GM21528 (cell line): ENCODE data around the gene SPATA6.

ENCODE experiments used
- ATAC-seq: cut with Tn5 transposase; IDR thresholded peaks from one replicate; pipeline ENCODE4 v1.9.1; 2021; ENCODE audit warnings: mild to moderate bottlenecking, moderate library complexity; ENCODE audit not compliant: unreplicated experiment, low FRiP score

Gene SPATA6

DNA sequence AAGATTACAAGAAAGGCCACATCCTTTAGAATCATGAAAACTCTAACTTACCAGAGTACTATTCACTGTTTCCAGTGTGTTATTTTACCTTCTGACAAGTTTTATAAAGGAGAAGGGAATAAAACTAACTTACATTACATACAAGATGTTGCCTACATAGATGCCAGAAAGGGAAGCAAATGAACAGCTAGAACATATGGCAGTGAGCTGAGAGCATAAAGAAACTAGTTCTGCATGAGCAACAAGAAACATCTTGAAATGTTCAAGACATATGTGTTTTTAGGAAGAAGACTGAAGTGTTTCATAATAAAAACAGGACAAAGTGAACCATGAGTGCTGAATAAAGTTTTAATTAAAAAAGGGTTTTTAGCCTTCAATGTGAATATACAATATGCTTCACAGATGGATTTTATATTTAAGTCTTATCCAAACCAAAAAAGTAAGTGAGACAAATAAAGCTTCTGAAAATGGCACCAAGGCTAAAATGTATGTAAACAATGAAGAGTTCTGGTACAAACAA is 210.1 kb downstream of the SPATA6 start:
- no peak for ATAC-seq

DNA sequence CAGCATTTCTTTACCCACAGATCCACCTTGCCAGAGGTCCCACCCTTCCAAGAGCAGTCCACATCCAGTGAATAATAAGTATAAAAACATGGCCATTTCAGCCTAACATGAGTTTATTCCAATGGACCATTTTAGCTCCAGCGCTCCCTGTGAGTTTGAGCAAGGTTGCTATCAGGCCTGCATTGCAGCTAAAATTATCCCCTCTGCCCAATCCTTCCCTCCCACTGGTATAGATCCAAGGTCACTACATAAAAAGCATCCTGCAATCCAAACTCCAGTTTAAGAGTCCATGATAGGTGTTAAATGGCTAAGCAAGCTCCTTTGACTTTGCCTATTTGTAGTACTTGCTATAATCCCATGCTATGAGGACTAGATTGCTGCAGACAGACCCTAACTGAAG is 213.9 kb downstream of the SPATA6 start:
- ATAC-seq: no peak

DNA sequence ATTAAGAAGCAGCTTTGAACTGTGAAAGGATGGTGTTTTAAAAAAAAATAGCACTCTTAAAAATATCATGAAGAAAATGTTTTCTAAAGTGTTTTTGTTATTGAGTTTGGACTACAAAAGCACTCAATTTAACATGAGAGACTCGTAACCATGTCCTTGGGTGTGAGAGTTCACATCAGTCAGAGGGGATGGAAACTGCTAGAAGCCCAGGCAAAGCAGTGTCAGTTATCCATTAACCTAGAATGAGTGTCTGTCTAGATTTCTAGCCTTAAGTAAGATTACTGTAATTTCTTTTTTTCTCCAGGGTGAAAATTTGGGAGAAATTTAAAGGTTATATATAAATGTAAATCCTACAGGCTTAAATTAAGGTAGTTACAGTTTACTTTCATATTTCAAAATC is 217.8 kb downstream of the SPATA6 start:
- ATAC-seq: no peak

DNA sequence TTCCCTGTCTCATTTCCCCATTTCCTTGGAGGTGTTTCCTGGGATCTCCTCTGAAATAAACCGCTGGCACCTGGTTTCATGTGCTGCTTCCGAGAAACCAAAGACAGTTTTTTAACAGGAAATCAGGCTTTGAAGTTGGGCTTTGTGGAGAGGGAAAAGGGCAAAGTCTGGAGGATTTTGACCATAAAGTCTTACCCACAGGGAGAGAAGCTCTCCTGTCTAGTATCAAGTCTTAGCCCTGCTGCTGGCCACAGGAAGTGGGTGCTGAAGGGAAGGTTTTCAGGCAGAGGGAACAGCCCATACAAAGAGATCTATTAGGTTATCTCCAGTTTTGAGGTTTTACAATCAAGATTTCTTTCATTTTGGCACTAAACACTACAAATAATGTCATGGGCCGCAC is 220.2 kb downstream of the SPATA6 start:
- no peak for ATAC-seq

DNA sequence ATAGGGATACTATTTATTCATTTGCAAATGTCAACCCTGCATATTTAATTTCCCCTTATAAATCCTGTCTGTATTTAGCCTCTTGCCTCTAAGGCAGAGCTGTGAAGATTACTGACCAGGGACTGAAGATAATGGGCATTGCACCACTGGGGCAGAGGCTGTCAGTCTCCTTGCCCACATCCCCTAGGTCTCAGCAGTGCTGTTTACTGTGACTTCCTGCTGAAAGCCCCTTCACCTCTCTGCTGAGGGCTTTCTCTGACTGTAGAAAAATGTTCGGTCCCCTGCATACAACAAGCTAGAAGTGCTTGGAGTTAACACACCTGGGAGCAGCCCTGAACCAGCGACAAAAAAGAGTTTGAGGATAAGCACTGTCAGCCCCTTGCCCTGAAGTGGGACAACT is 220.7 kb downstream of the SPATA6 start:
- no peak for ATAC-seq

DNA sequence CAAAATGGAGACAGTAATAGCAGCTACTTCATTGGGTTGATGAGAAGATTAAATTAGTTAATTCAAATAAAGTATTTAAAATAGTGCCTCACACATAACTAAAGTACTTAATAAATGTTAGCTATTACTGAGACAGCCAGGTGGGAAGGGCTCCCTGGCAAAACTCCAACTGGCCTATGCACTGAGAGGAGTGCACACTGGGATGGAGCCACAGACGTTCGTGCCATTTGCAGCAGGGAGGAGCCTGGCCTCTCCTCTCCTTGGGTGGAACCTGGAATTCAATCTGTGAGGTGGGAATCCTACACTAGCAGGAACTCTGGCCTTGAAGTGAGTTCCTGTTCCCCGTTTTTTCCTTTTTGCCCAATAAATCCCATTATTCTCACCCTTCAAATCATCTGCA is 221.4 kb downstream of the SPATA6 start:
- no peak for ATAC-seq

DNA sequence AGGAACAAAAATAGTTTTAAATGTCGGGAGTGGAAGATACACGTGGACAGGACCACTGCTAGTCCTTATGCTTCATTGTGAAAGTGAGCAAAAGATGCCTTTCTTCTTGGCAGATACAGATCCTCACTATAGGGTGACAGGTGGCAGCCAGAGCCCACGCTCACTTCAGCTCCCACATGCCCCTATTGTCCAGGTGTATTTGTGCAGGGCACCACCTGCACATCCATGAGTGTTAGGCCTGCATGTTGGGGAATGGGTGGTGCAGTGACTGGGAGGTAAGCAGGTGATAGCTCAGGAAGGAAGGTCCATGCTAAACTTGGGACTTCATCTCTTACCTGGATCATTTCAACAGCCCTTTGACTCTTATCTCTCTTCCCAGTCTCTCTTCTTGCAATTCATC is 222.1 kb downstream of the SPATA6 start:
- ATAC-seq: no peak

DNA sequence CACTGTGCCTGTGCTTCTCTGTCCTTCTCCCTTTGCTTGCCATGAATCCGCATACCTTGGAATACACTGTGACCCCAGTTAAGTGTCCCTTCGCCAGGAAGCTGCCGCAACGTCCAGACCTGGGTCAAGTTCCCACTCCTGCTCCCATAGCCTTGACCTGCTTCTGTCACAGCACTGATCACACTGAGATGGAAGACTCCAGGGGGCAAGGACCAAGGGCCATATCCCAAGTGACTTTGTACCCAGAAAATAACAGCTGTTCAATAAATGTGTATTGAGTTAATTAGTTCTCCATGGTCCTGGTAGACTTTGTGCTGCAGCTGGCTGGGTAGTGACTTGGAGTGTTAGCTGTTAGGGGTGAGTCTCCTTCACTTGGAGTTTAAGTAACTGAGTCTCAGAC is 223.6 kb downstream of the SPATA6 start:
- no peak for ATAC-seq

DNA sequence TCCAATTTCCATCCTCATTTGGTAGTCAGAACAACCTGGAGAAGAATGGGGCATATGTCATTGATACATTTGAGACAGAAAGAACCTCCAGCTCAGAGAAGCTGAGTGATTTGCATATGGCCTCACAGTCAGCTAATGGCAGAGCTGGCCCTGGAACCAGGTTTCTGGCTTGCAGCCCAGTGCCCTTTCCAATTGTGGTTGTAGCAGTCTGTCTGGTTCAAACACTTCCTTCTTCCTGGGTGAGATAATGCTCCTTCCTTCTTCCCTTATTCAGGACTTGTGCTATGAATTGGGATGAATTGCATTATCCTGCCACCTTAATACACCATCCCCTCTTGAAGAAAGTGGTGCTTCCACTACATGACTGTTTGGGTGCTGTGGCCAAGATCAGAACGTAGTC is 225.3 kb downstream of the SPATA6 start:
- no peak for ATAC-seq
